Cardiac fibroblast (primary cell): Measurements from ENCODE around the gene KIF15.

ENCODE experiments used
- DNase-seq, 2 donors: peaks; one replicate each; pipeline versions ENCODE4 v3.0.0 to v3.0.0-alpha.2; 2010; ENCODE audit warnings: low read depth in 2 of 2
- H3K4me3 ChIP-seq, 2 donors: replicated peaks in 1 of 2; 1 replicate in 1 of 2; 2 replicates in 1 of 2; pipeline ENCODE4 v1.5.1; 2011; ENCODE audit warnings: low read depth in 2 of 2, low read length in 2 of 2, mild to moderate bottlenecking in 2 of 2, moderate library complexity in 1 of 2
- CTCF ChIP-seq: IDR thresholded peaks from one replicate; pipeline ENCODE4 v1.5.1; 2011; ENCODE audit warnings: low read depth, mild to moderate bottlenecking, low read length, inconsistent platforms

Gene KIF15

GRCh38 chr3:44761424-44762169, at the start of gene KIF15, which contains the start of gene KIAA1143:
Gene KIF15, plus strand, starts transcription at chr3:44761794. Its CDS starts 72 bp downstream, at chr3:44761866.
Gene KIAA1143, minus strand, starts transcription at chr3:44761619. Its CDS starts 17 bp downstream, at chr3:44761602.
- DNase-seq = peak; percentile 96
- TF ChIP-seq CTCF = no peak
- peak within 1 kb of the TSS; percentile 87 to 88 for H3K4me3 ChIP-seq

GRCh38 chr3:44712455-44713075, 49.0 kb upstream of the KIF15 start, which contains the start of gene ZNF502:
Gene ZNF502, plus strand, starts transcription at chr3:44712660. Its CDS starts 7,602 bp downstream, at chr3:44720262.
- H3K4me3 ChIP-seq = peak within 1 kb of the TSS; percentile 95 to 97
- DNase-seq = peak; percentile 93
- peak; percentile 41 for TF ChIP-seq CTCF

- H3K4me3 ChIP-seq = no peak overlapping the region
- TF ChIP-seq CTCF = no peak
- DNase-seq = peak; percentile 5 to 33
Measured at GRCh38 chr3:44721231-44722102, 40.1 kb upstream of the KIF15 start.

- TF ChIP-seq CTCF = no peak
- no peak overlapping the region for H3K4me3 ChIP-seq
- DNase-seq = no peak
Measured at GRCh38 chr3:44722103-44722401, 39.5 kb upstream of the KIF15 start.

- TF ChIP-seq CTCF = no peak
- peak; percentile 95 for DNase-seq
- peak within 1 kb of the TSS; percentile 78 to 79 for H3K4me3 ChIP-seq
Measured at GRCh38 chr3:44729384-44729910, 32.1 kb upstream of the KIF15 start, which contains the start of gene ZNF501. Gene ZNF501, plus strand, starts transcription at chr3:44729635. Its CDS starts 4,787 bp downstream, at chr3:44734422.

GRCh38 chr3:44734646-44735168, 26.9 kb upstream of the KIF15 start:
- peak in 1 of 2 donors; percentile 13 for DNase-seq
- no peak for TF ChIP-seq CTCF
- H3K4me3 ChIP-seq = no peak overlapping the region
